ENCODE data around the gene B3GNT7. TPM values are rescaled to one million over a fixed set of nuclear protein-coding genes. Genes with fewer than 3 reads are reported as not detected.

B3GNT7 gene
- total RNA-seq, 1 donor from 2014 or later = not detected

DNA sequence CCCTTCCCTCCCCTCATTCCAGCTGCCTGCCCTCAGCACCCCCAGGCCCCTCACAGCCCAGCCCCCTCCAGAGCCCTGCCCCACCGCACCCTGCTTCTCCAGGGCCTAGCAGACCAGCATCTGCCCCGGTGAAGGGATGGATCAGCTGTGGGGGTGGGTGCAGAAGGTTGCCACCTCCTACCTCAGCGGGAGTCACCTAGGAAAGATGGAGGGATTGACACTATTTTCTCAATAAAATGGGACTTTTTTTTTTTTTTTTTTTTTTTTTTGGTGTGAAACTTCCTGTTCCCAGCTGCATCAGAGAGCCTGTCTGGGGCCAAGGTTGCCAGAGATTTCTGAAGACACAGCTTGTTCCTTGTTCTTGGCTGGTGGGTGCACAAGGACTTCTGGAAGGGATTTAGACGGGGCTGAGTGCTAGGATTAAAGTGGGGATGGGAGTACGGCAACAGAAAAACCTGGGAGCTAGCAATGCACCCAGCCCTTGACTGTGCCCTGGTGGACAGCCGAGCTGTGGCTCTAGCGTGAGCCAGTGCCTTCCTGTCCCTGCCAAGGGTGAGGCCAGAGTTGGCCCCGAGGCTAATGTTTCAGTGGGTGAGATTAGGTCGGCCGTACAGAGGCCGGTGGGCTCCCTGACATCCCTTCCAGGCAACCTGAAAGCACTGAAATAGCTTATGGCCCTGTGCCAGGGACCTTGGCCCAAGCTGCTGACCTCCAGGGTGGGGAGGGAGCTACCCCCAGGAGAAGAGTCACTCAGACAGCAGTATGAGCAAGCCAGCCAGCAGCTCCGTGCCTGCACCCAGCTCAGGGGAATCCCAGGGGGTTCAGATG, 4.6 kb downstream of the B3GNT7 start:
- intact Hi-C loops (cut with micrococcal nuclease) = loop anchor here (10.0 kb wide), 1 partner anchor 105 kb away; no protein-coding TSS in a partner anchor

DNA sequence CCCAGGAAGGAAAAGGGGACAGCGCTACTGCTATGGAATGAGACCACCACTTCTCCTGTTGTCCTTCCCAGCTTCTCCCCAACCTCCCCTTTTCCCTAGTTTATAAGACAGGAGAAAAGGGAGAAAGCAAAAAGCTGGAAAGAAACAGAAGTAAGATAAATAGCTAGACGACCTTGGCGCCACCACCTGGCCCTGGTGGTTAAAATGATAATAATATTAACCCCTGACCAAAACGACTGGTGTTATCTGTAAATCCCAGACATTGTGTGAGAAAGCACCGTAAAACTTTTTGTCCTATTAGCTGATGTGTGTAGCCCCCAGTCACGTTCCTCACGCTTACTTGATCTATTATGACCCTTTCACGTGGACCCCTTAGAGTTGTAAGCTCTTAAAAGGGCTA, 5.2 kb downstream of the B3GNT7 start:
- intact Hi-C loops (cut with micrococcal nuclease) = loop anchor here (10.0 kb wide), 1 partner anchor 106 kb away; no protein-coding TSS in a partner anchor

DNA sequence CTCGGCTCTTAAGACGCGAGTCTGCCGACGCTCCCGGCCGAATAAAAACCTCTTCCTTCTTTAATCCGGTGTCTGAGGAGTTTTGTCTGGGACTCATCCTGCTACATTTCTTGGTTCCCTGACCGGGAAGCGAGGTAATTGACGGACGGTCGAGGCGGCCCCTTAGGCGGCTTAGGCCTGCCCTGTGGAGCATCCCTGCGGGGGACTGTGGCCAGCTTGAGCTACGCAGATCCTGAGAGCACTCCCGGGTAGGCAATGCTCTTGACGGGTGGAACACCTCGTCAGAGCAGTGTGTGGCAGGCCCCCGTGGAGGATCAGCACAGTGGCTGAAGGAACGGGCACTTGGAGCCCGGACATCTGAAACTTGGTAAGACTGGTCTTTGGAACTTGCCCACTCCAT, 5.6 kb downstream of the B3GNT7 start:
- intact Hi-C loops (cut with micrococcal nuclease) = loop anchor here (10.0 kb wide), 1 partner anchor 106 kb away; no protein-coding TSS in a partner anchor

DNA sequence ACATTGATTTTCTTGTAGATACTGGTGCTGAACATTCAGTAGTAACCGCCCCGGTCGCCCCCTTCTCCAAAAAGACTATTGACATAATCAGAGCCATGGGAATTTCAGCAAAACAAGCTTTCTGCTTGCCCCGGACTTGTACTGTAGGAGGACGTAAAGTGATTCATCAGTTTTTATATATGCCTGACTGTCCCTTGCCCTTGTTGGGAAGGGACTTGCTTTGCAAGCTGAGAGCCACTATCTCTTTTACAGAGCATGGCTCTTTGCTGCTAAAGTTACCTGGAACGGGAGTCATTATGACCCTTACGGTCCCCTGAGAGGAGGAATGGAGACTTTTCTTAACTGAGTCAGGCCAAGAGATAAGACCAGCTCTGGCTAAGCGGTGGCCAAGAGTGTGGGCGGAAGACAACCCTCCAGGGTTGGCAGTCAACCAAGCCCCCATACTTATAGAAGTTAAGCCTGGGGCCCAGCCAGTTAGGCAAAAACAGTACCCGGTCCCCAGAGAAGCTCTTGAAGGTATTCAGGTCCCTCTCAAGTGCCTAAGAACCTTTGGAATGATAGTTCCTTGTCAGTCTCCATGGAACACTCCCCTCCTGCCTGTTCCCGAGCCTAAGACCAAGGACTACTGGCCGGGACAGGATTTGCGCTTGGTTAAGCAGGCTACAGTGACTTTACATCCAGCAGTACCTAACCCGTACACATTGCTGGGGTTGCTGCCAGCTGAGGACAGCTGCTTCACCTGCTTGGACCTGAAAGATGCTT, 8.1 kb downstream of the B3GNT7 start:
- intact Hi-C loops (cut with micrococcal nuclease) = loop anchor here (2.0 to 10.0 kb wide), 2 partner anchors 109 to 299 kb away; no protein-coding TSS in a partner anchor

DNA sequence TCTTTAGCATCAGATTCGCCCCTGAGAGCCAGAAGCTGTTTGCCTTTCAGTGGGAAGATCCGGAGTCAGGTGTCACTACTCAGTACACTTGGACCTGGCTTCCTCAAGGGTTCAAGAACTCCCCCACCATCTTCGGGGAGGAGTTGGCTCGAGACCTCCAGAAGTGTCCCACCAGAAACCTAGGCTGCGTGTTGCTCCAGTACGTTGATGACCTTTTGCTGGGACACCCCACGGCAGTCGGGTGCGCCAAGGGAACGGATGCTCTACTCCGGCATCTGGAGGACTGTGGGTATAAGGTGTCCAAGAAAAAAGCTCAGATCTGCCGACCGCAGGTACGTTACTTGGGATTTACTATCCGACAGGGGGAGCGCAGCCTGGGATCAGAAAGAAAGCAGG, 8.7 kb downstream of the B3GNT7 start:
- intact Hi-C loops (cut with micrococcal nuclease) = loop anchor here (2.0 to 10.0 kb wide), 2 partner anchors 109 to 299 kb away; no protein-coding TSS in a partner anchor

DNA sequence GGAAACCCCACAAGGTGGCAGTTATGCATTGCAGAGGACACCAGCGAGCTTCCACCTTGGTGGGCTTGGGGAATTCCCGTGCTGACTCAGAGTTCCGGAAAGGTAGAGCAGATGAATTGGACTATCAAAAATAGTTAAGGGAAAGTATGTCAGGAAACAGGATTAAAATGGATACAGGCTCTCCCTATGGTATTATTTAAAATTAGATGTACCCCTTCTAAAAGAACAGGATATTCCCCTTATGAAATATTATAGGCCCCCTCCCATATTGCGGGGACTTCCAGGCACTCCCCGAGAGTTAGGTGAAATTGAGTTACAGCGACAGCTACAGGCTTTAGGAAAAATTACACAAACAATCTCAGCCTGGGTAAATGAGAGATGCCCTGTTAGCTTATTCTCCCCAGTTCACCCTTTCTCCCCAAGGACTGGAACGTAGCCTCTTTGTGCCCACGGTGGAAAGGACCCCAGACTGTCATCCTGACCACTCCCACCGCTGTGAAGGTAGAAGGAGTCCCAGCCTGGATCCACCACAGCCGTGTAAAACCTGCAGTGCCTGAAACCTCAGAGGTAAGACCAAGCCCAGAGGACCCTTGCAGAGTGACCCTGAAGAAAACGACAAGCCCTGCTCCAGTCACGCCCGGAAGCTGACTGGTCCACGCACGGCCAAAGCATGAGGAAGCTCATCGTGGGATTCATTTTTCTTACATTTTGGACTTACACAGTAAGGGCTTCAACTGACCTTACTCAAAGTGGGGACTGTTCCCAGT, 10.3 kb downstream of the B3GNT7 start:
- intact Hi-C loops (cut with micrococcal nuclease) = loop anchor here (2.0 to 10.0 kb wide), 2 partner anchors 111 to 301 kb away; no protein-coding TSS in a partner anchor

DNA sequence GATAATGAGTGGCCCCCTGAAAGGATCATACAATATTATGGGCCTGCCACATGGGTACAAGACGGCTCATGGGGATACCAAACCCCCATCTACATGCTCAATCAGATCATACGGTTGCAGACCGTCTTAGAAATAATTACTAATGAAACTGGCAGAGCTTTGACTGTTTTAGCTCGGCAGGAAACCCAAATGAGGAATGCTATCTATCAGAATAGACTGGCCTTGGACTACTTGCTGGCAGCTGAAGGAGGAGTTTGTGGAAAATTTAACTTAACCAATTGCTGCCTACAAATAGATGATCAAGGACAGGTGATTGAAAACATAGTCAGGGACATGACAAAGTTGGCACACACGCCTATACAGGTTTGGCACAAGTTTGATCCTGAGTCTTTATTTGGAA, 12.2 kb downstream of the B3GNT7 start:
- intact Hi-C loops (cut with micrococcal nuclease) = loop anchor here (10.0 kb wide), 1 partner anchor 113 kb away; no protein-coding TSS in a partner anchor

DNA sequence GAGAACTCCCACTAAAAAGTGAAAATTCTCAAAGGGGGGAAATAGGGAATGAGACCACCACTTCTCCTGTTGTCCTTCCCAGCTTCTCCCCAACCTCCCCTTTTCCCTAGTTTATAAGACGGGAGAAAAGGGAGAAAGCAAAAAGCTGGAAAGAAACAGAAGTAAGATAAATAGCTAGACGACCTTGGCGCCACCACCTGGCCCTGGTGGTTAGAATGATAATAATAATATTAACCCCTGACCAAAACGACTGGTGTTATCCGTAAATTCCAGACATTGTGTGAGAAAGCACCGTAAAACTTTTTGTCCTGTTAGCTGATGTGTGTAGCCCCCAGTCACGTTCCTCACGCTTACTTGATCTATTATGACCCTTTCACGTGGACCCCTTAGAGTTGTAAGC, 12.8 kb downstream of the B3GNT7 start:
- intact Hi-C loops (cut with micrococcal nuclease) = loop anchor here (10.0 kb wide), 1 partner anchor 114 kb away; no protein-coding TSS in a partner anchor

DNA sequence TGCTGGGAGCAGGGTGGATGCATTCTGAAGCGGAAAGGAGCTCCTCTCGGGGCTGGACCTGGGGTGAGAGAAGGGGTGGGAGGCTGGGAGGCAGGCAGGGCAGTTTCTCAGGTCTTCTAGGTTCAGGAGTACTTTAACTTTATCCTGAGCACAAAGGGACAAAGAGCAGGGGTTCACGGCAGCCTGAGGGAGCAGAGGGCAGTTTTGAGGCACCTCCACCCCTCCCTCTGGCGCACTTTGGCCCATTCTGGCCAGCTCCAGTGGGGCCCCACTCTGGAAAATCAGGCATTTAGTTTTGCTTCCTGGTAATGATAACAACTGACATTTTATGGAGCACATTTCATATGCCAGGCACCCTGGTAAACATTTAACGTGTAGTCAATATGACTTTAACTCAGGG, 14.3 kb downstream of the B3GNT7 start:
- intact Hi-C loops (cut with micrococcal nuclease) = loop anchor here (5.0 to 10.0 kb wide), 2 partner anchors 115 to 182 kb away; no protein-coding TSS in a partner anchor

DNA sequence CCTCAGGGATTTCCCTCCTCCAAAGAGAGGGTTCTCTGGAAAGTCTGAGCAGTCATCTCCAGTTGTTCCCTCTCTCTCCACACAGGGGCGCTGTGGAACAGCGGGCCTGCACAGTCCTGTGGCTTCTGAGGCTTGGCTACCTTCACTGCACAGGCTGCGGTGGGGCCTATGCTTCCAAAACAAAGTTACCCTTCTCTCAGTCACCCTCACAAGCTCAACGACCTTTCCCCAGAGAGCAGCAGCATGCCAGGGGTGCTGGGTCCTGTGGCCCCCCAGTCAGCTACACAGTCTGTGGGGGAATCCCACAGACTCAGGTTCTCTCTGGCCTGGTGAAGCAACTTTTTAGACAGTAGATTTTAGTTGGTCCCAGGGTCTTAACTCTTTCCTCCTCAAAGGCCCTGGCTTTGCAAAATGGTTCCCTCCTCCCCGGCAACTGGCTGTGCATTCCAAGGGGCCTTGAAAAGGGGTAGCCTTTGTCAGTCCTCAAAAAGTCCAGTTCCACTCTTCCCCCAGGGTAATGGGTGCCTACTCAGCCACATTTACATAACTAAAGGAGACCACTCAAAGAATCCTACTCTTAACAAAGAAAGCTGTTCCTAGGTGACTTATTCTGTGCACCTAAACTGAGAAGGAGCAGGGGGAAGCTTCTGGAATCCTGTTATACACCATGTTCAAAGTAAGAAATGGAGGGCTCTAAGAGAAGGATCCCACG, 14.9 kb downstream of the B3GNT7 start:
- intact Hi-C loops (cut with micrococcal nuclease) = loop anchor here (5.0 kb wide), 1 partner anchor 183 kb away; no protein-coding TSS in a partner anchor

DNA sequence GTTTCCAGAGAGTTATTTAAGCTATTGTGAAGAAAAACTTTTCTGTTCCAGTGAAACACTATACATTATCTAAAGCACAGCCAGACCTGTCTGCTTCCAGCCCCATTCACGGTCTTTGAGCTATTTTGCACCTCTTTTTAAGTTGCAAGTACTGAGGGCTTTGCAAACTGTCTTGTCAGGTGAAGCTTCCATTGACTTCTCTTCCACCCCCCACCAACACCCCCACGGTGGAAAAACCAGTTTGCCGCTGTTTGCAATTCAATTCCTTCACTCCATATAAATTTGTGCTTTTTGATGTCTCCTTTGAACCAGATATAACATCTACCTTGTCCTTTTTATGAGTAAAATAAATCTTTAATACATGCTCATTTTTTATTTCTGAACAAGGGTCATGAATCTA, 15.7 kb downstream of the B3GNT7 start:
- intact Hi-C loops (cut with micrococcal nuclease) = loop anchor here (5.0 kb wide), 1 partner anchor 184 kb away; no protein-coding TSS in a partner anchor

DNA sequence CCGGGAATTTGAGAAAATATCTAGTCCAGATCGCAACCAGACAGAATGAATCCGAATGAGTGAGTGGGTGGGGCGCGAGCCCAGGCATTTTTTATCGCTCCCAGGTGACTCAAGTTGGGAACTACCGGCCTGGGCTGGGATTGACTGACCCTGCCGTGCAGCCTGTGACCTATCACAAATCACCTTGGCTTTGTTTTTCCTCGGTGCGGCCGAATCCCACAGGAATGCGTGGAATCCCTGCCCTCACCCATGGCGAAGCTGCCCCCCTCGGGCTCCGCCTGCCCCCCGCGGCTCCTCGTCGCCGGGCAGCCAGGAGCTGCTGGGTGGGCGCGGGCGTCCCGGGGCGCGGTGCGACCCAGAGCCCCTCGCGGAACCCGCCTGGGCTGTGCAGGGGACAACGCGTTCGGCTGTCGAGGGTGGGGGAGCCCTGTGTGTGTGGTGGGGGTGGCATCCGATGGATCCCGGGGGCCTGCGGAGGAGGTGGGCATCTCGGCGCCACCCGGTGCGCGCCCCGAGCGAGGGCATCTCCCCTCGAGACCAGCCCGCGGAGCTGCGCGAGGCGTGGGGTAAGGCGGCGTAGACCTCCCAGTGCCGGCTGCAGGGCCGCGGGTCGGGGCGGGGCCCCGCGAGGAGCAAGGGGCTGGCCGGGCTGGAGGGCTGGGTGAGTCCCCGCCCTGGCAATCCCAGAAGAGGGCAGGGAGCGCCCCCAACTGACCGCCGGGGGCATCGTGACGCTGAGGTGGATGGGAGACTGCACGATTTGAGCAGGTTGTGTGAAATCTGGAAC, 16.5 kb downstream of the B3GNT7 start:
- intact Hi-C loops (cut with micrococcal nuclease) = loop anchor here (5.0 kb wide), 1 partner anchor 185 kb away; no protein-coding TSS in a partner anchor

DNA sequence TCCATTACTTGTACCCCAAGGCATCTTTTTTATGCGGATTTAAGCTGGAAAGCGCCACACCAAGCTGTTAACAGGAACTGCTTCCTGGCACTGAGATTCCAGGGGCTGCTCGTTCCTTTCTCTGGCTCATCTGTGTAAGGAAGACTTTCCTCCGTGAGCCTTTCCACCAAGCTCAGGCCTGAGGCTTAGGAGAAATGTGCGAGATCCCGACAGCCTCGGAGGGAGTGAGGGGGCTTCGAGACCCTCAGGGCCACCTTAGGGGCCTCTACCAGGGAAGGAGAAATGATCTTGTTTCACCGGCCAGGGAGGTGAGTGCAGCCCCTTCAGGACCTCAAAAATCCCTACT, 17.1 kb downstream of the B3GNT7 start:
- intact Hi-C loops (cut with micrococcal nuclease) = loop anchor here (5.0 kb wide), 1 partner anchor 185 kb away; no protein-coding TSS in a partner anchor

DNA sequence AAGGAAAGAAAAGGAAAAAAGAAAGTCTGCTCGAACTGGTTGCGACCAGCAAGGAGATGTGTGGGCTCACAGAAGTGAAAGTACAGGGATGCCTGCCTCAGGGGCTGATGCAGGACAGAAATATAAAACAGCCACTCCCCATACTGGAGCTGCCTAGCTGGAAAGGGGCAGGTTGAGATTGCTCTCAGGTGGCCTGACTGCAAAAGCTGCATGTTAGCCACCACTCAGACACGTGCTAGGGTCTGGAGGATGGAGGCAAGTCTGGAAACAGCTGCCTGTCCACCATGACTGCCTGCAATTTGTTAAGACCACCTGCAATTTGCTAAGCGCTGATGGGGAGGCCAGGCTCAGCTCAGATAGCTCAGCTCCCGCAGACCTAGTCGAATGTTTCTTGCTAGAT, 17.9 kb downstream of the B3GNT7 start:
- intact Hi-C loops (cut with micrococcal nuclease) = loop anchor here (5.0 kb wide), 1 partner anchor 186 kb away; no protein-coding TSS in a partner anchor

DNA sequence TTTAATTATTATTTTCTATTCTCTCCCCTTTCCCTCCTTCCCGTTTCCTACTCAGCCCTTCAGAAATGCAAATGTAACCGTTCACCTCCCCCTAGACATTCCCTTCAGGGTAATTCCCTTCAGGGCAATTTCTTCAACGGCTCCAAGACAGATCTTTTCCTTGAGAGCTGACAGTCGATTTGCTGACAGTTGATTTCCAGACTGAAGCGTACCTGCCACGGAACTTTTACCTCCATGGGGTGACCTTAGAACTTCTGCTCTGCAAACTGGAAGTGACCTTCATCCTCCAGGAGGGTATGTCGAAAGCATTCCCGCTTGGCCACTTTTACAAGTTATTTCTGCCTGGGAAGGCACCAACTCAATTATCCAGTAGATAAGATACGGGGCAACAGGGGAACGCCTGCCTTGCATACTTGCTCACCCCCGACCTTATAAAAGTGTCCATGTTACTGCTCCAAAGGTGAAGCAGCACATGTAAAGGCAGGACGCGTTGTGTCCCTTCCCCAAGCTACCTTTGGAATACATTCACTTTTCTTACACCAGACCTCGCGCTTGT, 18.5 kb downstream of the B3GNT7 start:
- intact Hi-C loops (cut with micrococcal nuclease) = loop anchor here (5.0 kb wide), 1 partner anchor 187 kb away; no protein-coding TSS in a partner anchor

DNA sequence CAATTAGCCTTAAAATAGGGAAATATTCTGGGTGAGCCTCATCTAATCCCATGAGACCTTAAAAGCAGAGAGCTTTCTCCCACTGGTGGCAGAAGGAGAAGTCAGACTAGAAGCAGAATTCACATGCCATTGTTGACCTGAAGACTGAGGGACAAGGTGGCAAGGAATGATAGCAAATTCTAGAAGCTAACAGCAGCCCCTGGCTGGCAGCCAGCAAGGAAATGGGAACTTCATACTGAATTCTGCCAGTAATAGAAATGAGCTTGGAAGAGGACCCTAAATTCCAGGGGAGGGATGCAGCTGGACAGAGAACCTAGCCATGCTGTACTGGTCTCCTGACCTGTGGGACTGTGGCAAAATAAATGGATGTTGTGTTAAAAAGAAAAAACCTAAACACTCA, 19.5 kb downstream of the B3GNT7 start:
- intact Hi-C loops (cut with micrococcal nuclease) = no loop called here

DNA sequence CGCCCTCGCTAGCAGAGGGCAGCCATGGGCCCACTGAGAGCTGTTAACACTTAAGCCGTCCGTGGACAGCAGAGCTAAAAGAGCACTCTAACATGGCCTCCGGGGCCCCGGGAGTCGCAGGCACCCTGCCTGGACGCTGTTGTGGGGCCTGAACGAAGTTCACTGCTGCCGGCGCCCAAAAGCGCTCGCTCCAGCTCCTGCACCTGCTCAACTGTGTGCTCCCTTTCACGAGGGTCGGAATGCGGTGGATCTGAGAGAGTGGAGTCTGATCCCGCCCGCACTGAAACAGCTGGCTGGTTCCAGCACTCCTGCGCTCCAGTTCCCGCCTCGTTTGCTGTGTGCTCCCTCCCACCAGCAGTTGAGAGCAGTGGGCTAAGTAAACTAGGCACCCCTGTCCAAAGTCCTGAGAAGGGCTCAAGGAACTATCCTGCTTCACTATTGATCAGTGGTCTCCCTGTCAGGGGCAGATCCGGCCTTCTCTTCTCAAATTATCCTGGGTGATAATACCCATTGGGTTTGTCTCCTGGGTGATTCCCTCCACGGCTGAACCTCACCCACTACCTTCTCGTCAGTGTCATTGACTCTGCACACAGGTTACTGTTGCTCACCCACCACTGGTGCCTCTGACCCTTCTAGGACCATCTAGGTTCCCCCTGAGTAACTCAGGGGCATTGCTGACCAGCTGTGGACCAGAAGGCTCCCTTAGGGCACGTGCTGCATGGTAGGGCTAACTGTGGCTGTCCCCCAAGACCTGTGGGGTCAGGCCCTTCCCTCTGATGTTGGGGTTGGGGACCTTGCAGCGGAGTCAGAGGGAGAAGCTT, 23.5 kb downstream of the B3GNT7 start:
- intact Hi-C loops (cut with micrococcal nuclease) = no loop called here

DNA sequence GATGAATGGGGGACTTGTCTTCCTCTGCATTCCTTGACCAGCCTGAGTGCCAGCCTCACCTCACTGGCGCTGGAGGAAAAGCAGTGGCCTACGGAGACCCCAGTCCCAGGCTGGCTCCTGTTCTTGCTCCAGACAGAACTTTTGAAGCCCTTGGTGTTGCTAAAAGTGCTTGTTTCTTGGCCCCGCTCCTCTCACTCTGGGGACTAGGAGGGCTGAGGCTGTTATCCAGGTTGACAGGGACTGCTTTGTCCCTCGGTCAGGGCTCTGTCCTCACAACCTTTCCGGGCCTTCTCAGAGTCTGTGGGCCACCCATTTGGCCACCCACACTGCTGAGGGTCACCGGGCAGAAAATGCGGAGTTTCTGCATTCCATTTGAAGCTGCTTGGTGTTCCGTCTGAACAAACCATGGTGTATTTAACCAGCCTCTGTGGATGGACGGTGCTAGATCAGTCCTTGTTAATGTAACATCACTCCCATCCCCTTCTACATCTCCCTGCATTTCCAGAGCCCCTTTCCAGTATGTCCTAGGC, 25.6 kb downstream of the B3GNT7 start:
- intact Hi-C loops (cut with micrococcal nuclease) = no loop called here
